H9 (cell line): Measurements from ENCODE around the gene CACNG5. TPM values are rescaled to one million over a fixed set of nuclear protein-coding genes. Genes with fewer than 3 reads are reported as not detected.

Experiments used
- DNase-seq: peaks from one replicate; pipeline ENCODE4 v3.0.0-alpha.2; 2017
- H2AFZ ChIP-seq: one replicate; pipeline ENCODE4 v1.6.1; 2013; ENCODE audit warnings: mild to moderate bottlenecking, low read length, control low read depth, moderate library complexity
- H2AK5ac ChIP-seq: 2 replicates; pipeline ENCODE4 v1.6.1; 2013; ENCODE audit warnings: low read length, control low read depth, mixed read lengths; ENCODE audit not compliant: insufficient read length
- H2BK120ac ChIP-seq: one replicate; pipeline ENCODE4 v1.6.1; 2013; ENCODE audit warnings: low read depth, mild to moderate bottlenecking, low read length, control low read depth, inconsistent platforms; ENCODE audit not compliant: poor library complexity, severe bottlenecking
- H2BK12ac ChIP-seq: 2 replicates; pipeline ENCODE4 v1.6.1; 2013; ENCODE audit warnings: low read length, control low read depth, mixed read lengths, low read depth; ENCODE audit not compliant: insufficient read length
- H2BK15ac ChIP-seq: 2 replicates; pipeline ENCODE4 v1.6.1; 2013; ENCODE audit warnings: low read depth, low read length, control low read depth
- H2BK20ac ChIP-seq: one replicate; pipeline ENCODE4 v1.6.1; 2013; ENCODE audit warnings: low read depth, mild to moderate bottlenecking, low read length, control low read depth, inconsistent platforms; ENCODE audit not compliant: poor library complexity, severe bottlenecking
- H2BK5ac ChIP-seq: 2 replicates; pipeline ENCODE4 v1.6.1; 2013; ENCODE audit warnings: low read length, control low read depth, mixed read lengths; ENCODE audit not compliant: insufficient read length
- H3K14ac ChIP-seq: 2 replicates; pipeline ENCODE4 v1.6.1; 2013; ENCODE audit warnings: low read length, control low read depth; ENCODE audit not compliant: insufficient read depth
- H3K18ac ChIP-seq: 2 replicates; pipeline ENCODE4 v1.6.1; 2013; ENCODE audit warnings: low read depth, mild to moderate bottlenecking, mixed read lengths, low read length, control low read depth; ENCODE audit not compliant: insufficient read length
- H3K23ac ChIP-seq: 2 replicates; pipeline ENCODE4 v1.6.1; 2013; ENCODE audit warnings: low read length, control low read depth, mixed read lengths, low read depth; ENCODE audit not compliant: insufficient read length
- H3K23me2 ChIP-seq: 2 replicates; pipeline ENCODE4 v1.6.1; 2013; ENCODE audit warnings: low read depth, mild to moderate bottlenecking, mixed read lengths, low read length, control low read depth; ENCODE audit not compliant: insufficient read length, poor library complexity, severe bottlenecking
- H3K27ac ChIP-seq: 2 replicates; pipeline ENCODE4 v1.5.1; 2013; ENCODE audit warnings: low read length, control low read depth, mixed read lengths, low read depth; ENCODE audit not compliant: insufficient read length
- H3K27me3 ChIP-seq: 2 replicates; pipeline ENCODE4 v1.6.1; 2013; ENCODE audit warnings: low read length, control low read depth, inconsistent platforms; ENCODE audit not compliant: insufficient read depth
- H3K4ac ChIP-seq: 2 replicates; pipeline ENCODE4 v1.6.1; 2013; ENCODE audit warnings: low read depth, mild to moderate bottlenecking, control low read depth, inconsistent platforms, low read length, moderate library complexity
- H3K4me1 ChIP-seq: 2 replicates; pipeline ENCODE4 v1.6.1; 2013; ENCODE audit warnings: low read length, control low read depth, inconsistent platforms; ENCODE audit not compliant: insufficient read depth
- H3K4me2 ChIP-seq: 2 replicates; pipeline ENCODE4 v1.6.1; 2013; ENCODE audit warnings: low read length, control low read depth, mixed read lengths; ENCODE audit not compliant: insufficient read length, insufficient read depth
- H3K56ac ChIP-seq: 2 replicates; pipeline ENCODE4 v1.6.1; 2013; ENCODE audit warnings: low read depth, mild to moderate bottlenecking, mixed read lengths, low read length, control low read depth; ENCODE audit not compliant: insufficient read length
- H3K79me1 ChIP-seq: 2 replicates; pipeline ENCODE4 v1.6.1; 2013; ENCODE audit warnings: low read depth, mild to moderate bottlenecking, moderate library complexity, low read length, control low read depth, inconsistent platforms; ENCODE audit not compliant: insufficient read depth, poor library complexity, severe bottlenecking
- H3K79me2 ChIP-seq: 2 replicates; pipeline ENCODE4 v1.6.1; 2013; ENCODE audit warnings: low read length, control low read depth, inconsistent platforms; ENCODE audit not compliant: insufficient read depth
- H3K9ac ChIP-seq: 2 replicates; pipeline ENCODE4 v1.6.1; 2013; ENCODE audit warnings: low read length, control low read depth, mixed read lengths; ENCODE audit not compliant: insufficient read length; ENCODE audit errors: extremely low read depth
- H3K9me3 ChIP-seq: one replicate; pipeline ENCODE4 v1.6.1; 2013; ENCODE audit warnings: low read depth, low read length, inconsistent platforms; ENCODE audit not compliant: control insufficient read depth
- H3T11ph ChIP-seq: one replicate; pipeline ENCODE4 v1.6.1; 2013; ENCODE audit warnings: mild to moderate bottlenecking, low read length, control low read depth, inconsistent platforms
- H4K20me1 ChIP-seq: one replicate; pipeline ENCODE4 v1.6.1; 2013; ENCODE audit not compliant: control insufficient read depth, insufficient read length, insufficient read depth
- H4K5ac ChIP-seq: 2 replicates; pipeline ENCODE4 v1.6.1; 2013; ENCODE audit warnings: low read depth, mild to moderate bottlenecking, mixed read lengths, low read length, control low read depth; ENCODE audit not compliant: insufficient read length
- H4K8ac ChIP-seq: replicated peaks from 2 replicates; pipeline ENCODE4 v1.6.1; 2013; ENCODE audit warnings: low read length, control low read depth, mixed read lengths, low read depth; ENCODE audit not compliant: insufficient read length
- H4K91ac ChIP-seq: 2 replicates; pipeline ENCODE4 v1.6.1; 2013; ENCODE audit warnings: low read depth, mild to moderate bottlenecking, moderate library complexity, mixed read lengths, low read length, control low read depth; ENCODE audit not compliant: insufficient read length
- H3K27ac Mint-ChIP-seq, 3 experiments: 2 replicates in 2 of 3; 3 replicates in 1 of 3; pipeline ENCODE4 v1.8.0; 2020 to 2021; ENCODE audit warnings: mixed read lengths in 3 of 3, mild to moderate bottlenecking in 1 of 3, moderate library complexity in 1 of 3
- H3K27me3 Mint-ChIP-seq: 2 replicates; pipeline ENCODE4 v1.8.0; 2021; ENCODE audit warnings: low read depth, mild to moderate bottlenecking, moderate library complexity, mixed read lengths
- H3K36me3 Mint-ChIP-seq, 3 experiments: 2 replicates in 2 of 3; 3 replicates in 1 of 3; pipeline ENCODE4 v1.8.0; 2020 to 2021; ENCODE audit warnings: low read depth in 3 of 3, mixed read lengths in 3 of 3; ENCODE audit not compliant: insufficient read depth in 1 of 3
- H3K4me1 Mint-ChIP-seq, 2 experiments: 2 replicates each; pipeline ENCODE4 v1.8.0; 2020; ENCODE audit warnings: mixed read lengths in 2 of 2
- H3K4me3 Mint-ChIP-seq, 2 experiments: 2 replicates in 1 of 2; 3 replicates in 1 of 2; pipeline ENCODE4 v1.8.0; 2020 to 2021; ENCODE audit warnings: mild to moderate bottlenecking in 2 of 2, mixed read lengths in 2 of 2, moderate library complexity in 1 of 2
- H3K9me3 Mint-ChIP-seq, 2 experiments: 2 replicates in 1 of 2; 3 replicates in 1 of 2; pipeline ENCODE4 v1.8.0; 2020; ENCODE audit warnings: mild to moderate bottlenecking in 2 of 2, mixed read lengths in 2 of 2, moderate library complexity in 1 of 2
- CTCF ChIP-seq: fragments of 200-600 bp; sonication (generic); conservative IDR thresholded peaks from 3 replicates; pipeline ENCODE4 v1.8.0; 2021; ENCODE audit warnings: antibody characterized with exemption, mild to moderate bottlenecking
- WGBS: extraction: QIAGEN DNeasy Blood & Tissue Kit; methylation state at CpG from one replicate; pipeline ENCODE4 v1.1.7; 2013; ENCODE audit warnings: missing lambda C conversion rate, low lambda C conversion rate, mixed read lengths; ENCODE audit not compliant: insufficient read length; ENCODE audit errors: extremely low coverage; 5-methylcytosine and 5-hydroxymethylcytosine counted together
- total RNA-seq: library from RNA; stranded (reverse); gene quantifications from 2 replicates; pipeline ENCODE4 v1.2.1, GENCODE V29; 2021

CACNG5 gene
- total RNA-seq, 1 experiment from 2014 or later = 1.6 TPM

- Mint-ChIP-seq H3K4me3 (no peak overlapping the region), H3K27me3 (no peaks in the 10 kb centered on the region; the same call in 1 of the 2 replicates), H3K36me3 (peaks cover 0 to 11% (median 0%) of the 10 kb centered on the region in 3 experiments; a peak in 2 of 7 replicates), H3K9me3 (peaks cover 14 to 18% of the 10 kb centered on the region in 2 experiments), H3K27ac (no peak overlapping the region), H3K4me1 (no peaks in the 10 kb centered on the region)
- Histone ChIP-seq H3K4me2 (no peak overlapping the region), H3K56ac (no peak overlapping the region), H2AK5ac (no peak overlapping the region), H3K18ac (no peak overlapping the region), H3K27me3 (no peaks in the 10 kb centered on the region), H3K79me1 (no peaks in the 10 kb centered on the region), H3T11ph (no peak overlapping the region), H2BK5ac (no peak overlapping the region), H4K91ac (no peak overlapping the region), H3K27ac (no peak overlapping the region), H3K79me2 (no peaks in the 10 kb centered on the region), H2BK120ac (no peak overlapping the region), H2BK12ac (no peak overlapping the region), H2BK15ac (no peak overlapping the region), H4K5ac (no peak overlapping the region), H3K4me1 (no peaks in the 10 kb centered on the region), H3K9me3 (no peaks in the 10 kb centered on the region), H3K4ac (no peak overlapping the region), H4K8ac (no peak overlapping the region), H4K20me1 (no peaks in the 10 kb centered on the region), H3K14ac (no peak overlapping the region), H2BK20ac (no peak overlapping the region), H3K9ac (no peak overlapping the region), H2AFZ (no peak overlapping the region), H3K23ac (no peak overlapping the region), H3K23me2 (no peaks in the 10 kb centered on the region)
- no peak for TF ChIP-seq CTCF
- DNase-seq = no peak
- no CpG with 5 or more reads among the region's 12 CpGs for WGBS
These were observed 23.5 kb downstream of the CACNG5 start for GRCh38 chr17:66858226-66859083.
